Measurements from ENCODE around the gene RAB24. TPM values are rescaled to one million over a fixed set of nuclear protein-coding genes. Genes with fewer than 3 reads are reported as not detected.

Gene RAB24
- total RNA-seq (2022; extraction: Qiagen RNA extraction; ENCODE audit: low read depth) = 23.6 to 29.0 TPM (median 25.9 TPM) in 5 replicates

DNA sequence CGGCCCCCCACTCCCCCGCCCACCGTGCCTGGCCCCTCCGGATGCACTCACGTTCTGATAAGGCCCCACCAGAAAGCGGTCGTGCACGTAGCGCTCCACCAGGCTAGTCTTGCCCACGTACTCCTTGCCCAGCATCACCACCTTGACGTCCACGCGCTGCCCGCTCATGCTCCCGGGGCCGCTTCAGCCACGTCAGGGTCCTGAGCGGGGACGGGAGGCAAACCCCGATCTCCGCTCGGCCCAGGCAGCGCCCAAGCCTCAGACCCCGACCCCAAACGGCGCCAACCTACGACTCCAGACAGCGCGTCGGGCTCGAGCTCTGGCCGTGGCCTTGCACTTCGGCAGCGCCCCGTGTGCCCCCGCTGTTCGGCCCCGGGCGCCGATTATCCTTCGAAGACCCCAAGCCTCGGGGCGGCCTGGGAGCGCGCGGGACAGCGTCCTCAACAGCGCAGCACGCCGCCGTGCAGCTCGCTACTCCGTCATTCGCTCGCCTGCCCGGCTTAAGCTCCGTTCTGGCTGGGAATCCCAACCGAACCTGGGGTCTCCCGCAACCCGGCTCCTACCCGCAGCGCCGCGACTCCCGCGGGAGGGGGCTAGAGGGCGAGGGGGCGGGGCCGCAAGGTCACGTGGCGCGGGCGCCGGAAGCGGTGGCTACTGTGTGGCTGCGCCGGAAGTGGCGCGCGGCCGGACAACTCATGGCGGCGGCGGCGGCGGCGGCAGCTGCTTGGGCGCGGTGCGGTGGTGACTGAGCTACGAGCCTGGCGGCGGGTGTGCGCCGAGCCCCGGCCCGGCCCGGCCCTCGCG is at the start of gene RAB24, which contains the start of gene PRELID1:
Gene RAB24 (minus strand): TSS at position 599 of the 804 bp plus-strand sequence. CDS start 431 bp downstream, at position 168.
Gene PRELID1 (plus strand): TSS at position 679 of the 804 bp plus-strand sequence. CDS start 187 bp downstream, outside the sequence.

DNA sequence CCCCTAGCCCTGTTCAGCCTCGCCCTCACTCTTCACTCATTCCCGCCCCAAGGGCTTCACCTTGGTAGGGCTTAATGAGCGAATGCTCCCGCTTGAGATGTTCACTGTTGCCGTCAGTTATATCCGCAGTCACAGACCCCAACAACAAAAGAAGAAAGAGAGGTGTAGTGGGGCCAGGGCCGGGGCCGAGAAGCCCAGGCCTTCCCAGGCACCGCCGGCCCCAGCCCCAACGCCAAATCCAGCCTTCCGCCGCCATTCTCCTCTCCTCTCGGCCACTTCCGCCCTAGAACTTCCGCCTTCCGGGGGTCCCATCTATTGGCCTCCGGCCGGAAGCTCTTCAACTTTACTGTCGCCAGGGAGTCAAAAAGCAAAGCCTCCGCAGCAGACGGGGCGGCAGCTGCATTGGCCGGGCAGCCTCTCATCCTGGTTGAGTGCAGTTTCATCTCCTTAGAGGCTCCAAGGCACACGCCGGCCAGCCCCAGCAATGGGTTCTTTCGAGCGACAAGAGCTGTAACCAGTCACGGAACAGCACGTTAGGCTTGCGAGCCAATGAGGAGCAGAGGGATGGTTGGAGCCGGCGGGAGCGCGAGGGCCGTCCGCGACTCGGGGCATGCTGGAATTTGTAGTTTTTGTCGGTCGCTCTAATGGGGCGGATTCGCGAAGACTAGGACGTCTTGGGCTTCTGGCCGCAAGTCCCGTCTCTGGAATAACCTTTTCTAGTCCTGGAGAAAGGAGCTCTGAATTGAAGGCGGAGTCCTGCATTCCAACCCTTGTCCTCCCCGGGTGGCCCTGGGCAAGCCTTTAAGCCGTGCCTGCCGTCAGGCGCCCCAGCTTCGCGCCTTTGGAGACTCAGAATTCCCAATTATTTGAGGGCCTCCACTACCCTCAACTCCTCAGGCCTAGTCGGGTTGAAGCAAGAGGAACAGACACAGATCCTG is 48.1 kb upstream of the RAB24 start, which contains the start of gene LMAN2:
Gene LMAN2 (minus strand): TSS at position 277 of the 938 bp plus-strand sequence. CDS start 21 bp downstream, at position 256.

DNA sequence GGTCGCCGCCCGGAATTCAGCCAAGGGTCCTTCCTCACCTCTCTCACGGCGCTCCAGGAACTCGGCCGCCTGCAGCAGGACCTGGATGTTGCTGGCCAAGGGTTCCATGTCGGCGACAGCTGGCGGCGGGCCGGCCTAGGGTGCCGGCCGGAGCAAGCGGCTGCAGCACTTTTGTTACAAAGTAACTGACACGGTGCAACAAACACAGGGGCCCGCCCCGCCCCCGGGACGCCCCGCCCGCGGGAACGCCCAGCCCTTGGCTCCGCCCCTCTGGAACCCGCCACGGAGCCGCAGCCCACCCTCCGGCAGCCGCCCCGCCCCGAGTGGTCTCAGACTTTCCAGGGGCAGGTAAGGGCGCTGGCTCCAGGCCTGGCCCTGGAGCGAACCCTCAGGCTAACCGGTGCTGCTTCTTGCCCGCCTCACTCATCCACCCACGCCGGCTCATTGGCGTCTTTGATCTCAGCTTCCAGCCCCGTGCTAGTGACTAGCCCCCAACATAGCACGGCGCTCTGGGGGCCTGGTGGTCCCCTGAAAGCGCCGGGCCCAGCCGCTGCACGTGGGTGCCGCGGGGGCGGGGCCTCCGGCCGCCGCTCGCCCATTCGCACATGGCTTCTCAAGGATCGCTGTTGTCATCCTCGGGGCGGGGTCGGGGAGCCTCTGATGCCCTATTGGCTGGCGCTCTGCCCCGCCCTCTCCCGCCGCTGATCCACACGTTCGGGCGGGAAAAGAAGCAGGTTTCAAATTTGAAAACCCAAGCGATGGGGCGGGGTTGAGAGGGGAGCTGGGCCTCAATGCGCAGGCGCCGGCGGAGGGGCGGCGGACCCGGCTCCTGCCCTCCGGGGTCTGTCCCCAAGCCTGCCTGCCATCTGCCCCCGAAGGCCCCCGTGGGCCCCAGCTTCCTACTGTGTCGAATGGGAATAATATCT is 8.5 kb upstream of the RAB24 start, which contains the start of gene MXD3:
Gene MXD3 (minus strand): TSS at position 176 of the 926 bp plus-strand sequence. CDS start 68 bp downstream, at position 108.

Other genes starting within 250 kb of the RAB24 start
- gene FGFR4, start 216.8 kb downstream of the RAB24 start, total RNA-seq (2022; extraction: Qiagen RNA extraction; ENCODE audit: low read depth) = 22.0 to 26.5 TPM (median 23.1 TPM) in 5 replicates
- gene NSD1, start 169.9 kb downstream of the RAB24 start, total RNA-seq (2022; extraction: Qiagen RNA extraction; ENCODE audit: low read depth) = 16.1 to 27.6 TPM (median 23.7 TPM) in 5 replicates
- gene PRELID1, start 80 bp upstream of the RAB24 start, total RNA-seq (2022; extraction: Qiagen RNA extraction; ENCODE audit: low read depth) = 286 to 389 TPM (median 365 TPM) in 5 replicates
- 11.4 to 22.4 TPM (median 16.5 TPM) in 5 replicates for gene MXD3, start 8.2 kb upstream of the RAB24 start, total RNA-seq (2022; extraction: Qiagen RNA extraction; ENCODE audit: low read depth)
- 172 to 250 TPM (median 197 TPM) in 5 replicates for gene LMAN2, start 47.9 kb upstream of the RAB24 start, total RNA-seq (2022; extraction: Qiagen RNA extraction; ENCODE audit: low read depth)
- gene RGS14, start 54.2 kb upstream of the RAB24 start, total RNA-seq (2022; extraction: Qiagen RNA extraction; ENCODE audit: low read depth) = 2.9 to 8.2 TPM (median 6.1 TPM) in 5 replicates
- 0.04 TPM in 1 of 5 replicates, not detected in the others for gene SLC34A1, start 80.7 kb upstream of the RAB24 start, total RNA-seq (2022; extraction: Qiagen RNA extraction; ENCODE audit: low read depth)
- not detected in 5 replicates for gene PFN3, start 96.9 kb upstream of the RAB24 start, total RNA-seq (2022; extraction: Qiagen RNA extraction; ENCODE audit: low read depth)
- 13.8 to 24.7 TPM (median 20.7 TPM) in 5 replicates for gene F12, start 105.8 kb upstream of the RAB24 start, total RNA-seq (2022; extraction: Qiagen RNA extraction; ENCODE audit: low read depth)
- 22.2 to 29.4 TPM (median 24.8 TPM) in 5 replicates for gene GRK6, start 123.0 kb upstream of the RAB24 start, total RNA-seq (2022; extraction: Qiagen RNA extraction; ENCODE audit: low read depth)
- gene PRR7, start 143.1 kb upstream of the RAB24 start, total RNA-seq (2022; extraction: Qiagen RNA extraction; ENCODE audit: low read depth) = 13.5 to 37.0 TPM (median 31.3 TPM) in 5 replicates
- gene DBN1, start 169.9 kb upstream of the RAB24 start, total RNA-seq (2022; extraction: Qiagen RNA extraction; ENCODE audit: low read depth) = 55.6 to 80.1 TPM (median 63.8 TPM) in 5 replicates
- 82.0 to 110 TPM (median 88.5 TPM) in 5 replicates for gene PDLIM7, start 193.9 kb upstream of the RAB24 start, total RNA-seq (2022; extraction: Qiagen RNA extraction; ENCODE audit: low read depth)
- 3.3 to 7.5 TPM (median 4.3 TPM) in 5 replicates for gene DOK3, start 206.1 kb upstream of the RAB24 start, total RNA-seq (2022; extraction: Qiagen RNA extraction; ENCODE audit: low read depth)
- gene DDX41, start 213.2 kb upstream of the RAB24 start, total RNA-seq (2022; extraction: Qiagen RNA extraction; ENCODE audit: low read depth) = 111 to 190 TPM (median 121 TPM) in 5 replicates

All from A549 treated with DMSO at 1 μM for 4 hours (cell line).